Endothelial cell of umbilical vein (primary cell): ENCODE results near the gene GNAL. TPM values are rescaled to one million over a fixed set of nuclear protein-coding genes. Genes with fewer than 3 reads are reported as not detected.

Source experiments
- BruUV-seq: library from RNA; stranded (reverse); fragments of 400-500 nt; replicated peaks from 2 replicates; lab custom pipeline; 2021; lab: Mats Ljungman, UMichigan
- CTCF ChIA-PET: fragments of 300-600, 350-600 bp; sonication (Branson Sonifier 250); formaldehyde crosslinking; loops from one replicate; lab custom pipeline; 2021; ENCODE audit warnings: antibody characterized with exemption, inconsistent platforms; lab: Charles Lee
- POLR2A ChIA-PET: fragments of 300-600, 350-600 bp; sonication (Branson Sonifier 250); formaldehyde crosslinking; loops from one replicate; lab custom pipeline; 2021; ENCODE audit warnings: antibody characterized with exemption, inconsistent platforms; lab: Charles Lee
- DNase-seq: peaks from one replicate; pipeline ENCODE4 v3.0.0-alpha.2; 2011; ENCODE audit warnings: low read depth, low spot score
- FAIRE-seq: peaks from 2 replicates; lab custom pipeline; 2011; peaks lifted over from hg19 to GRCh38; lab: Jason Lieb, UNC
- H2AFZ ChIP-seq: 2 replicates; pipeline ENCODE4 v1.6.0; 2012; ENCODE audit warnings: low read depth, low read length, control low read depth, inconsistent platforms
- H3K27ac ChIP-seq: 2 replicates; pipeline ENCODE4 v1.5.1; 2011; ENCODE audit warnings: low read depth, mild to moderate bottlenecking, control low read depth, low read length, moderate library complexity; ENCODE audit not compliant: insufficient read depth
- H3K27me3 ChIP-seq, 2 experiments: 2 replicates each; pipeline versions ENCODE4 v1.6.0 to v1.6.1; 2011; ENCODE audit warnings: low read length in 2 of 2, mixed read lengths in 1 of 2; ENCODE audit not compliant: control insufficient read depth in 2 of 2, insufficient read depth in 2 of 2
- H3K36me3 ChIP-seq, 2 experiments: 2 replicates in 1 of 2; 3 replicates in 1 of 2; pipeline ENCODE4 v1.5.1; 2011; ENCODE audit warnings: low read length in 2 of 2, mild to moderate bottlenecking in 1 of 2, moderate library complexity in 1 of 2; ENCODE audit not compliant: control insufficient read depth in 2 of 2, insufficient read depth in 2 of 2; ENCODE audit errors: extremely low read depth in 1 of 2
- H3K4me1 ChIP-seq: 3 replicates; pipeline ENCODE4 v1.5.1; 2011; ENCODE audit warnings: mild to moderate bottlenecking, low read length; ENCODE audit not compliant: control insufficient read depth, insufficient read depth; ENCODE audit errors: extremely low read depth
- H3K4me2 ChIP-seq: 2 replicates; pipeline ENCODE4 v1.6.1; 2011; ENCODE audit warnings: low read length, control low read depth, mixed read lengths; ENCODE audit not compliant: insufficient read depth
- H3K4me3 ChIP-seq, 3 experiments: fragments of 200-600 bp in 1 of 3; sonication (generic), shearing (Covaris generic) in 1 of 3; replicated peaks in 1 of 3; 2 replicates each; pipeline ENCODE4 v1.5.1; 2011 to 2016; ENCODE audit warnings: control low read depth in 3 of 3, low read length in 3 of 3, mild to moderate bottlenecking in 2 of 3, inconsistent platforms in 1 of 3, low read depth in 1 of 3, moderate library complexity in 1 of 3; ENCODE audit not compliant: insufficient read depth in 1 of 3
- H3K79me2 ChIP-seq: 2 replicates; pipeline ENCODE4 v1.6.0; 2012; ENCODE audit warnings: low read length, inconsistent platforms; ENCODE audit not compliant: control insufficient read depth, insufficient read depth
- H3K9ac ChIP-seq: replicated peaks from 2 replicates; pipeline ENCODE3; 2011; ENCODE audit warnings: low read length, control low read depth; ENCODE audit not compliant: insufficient read depth; ENCODE audit errors: extremely low read depth
- H3K9me1 ChIP-seq: replicated peaks from 3 replicates; pipeline ENCODE4 v1.6.0; 2011; ENCODE audit warnings: mild to moderate bottlenecking, low read length; ENCODE audit not compliant: control insufficient read depth, insufficient read depth; ENCODE audit errors: extremely low read depth
- H3K9me3 ChIP-seq: replicated peaks from 2 replicates; pipeline ENCODE4 v1.5.1; 2012; ENCODE audit warnings: low read length, inconsistent platforms; ENCODE audit not compliant: control insufficient read depth, insufficient read depth
- H4K20me1 ChIP-seq: replicated peaks from 2 replicates; pipeline ENCODE3; 2011; ENCODE audit warnings: mild to moderate bottlenecking, low read length; ENCODE audit not compliant: control insufficient read depth, insufficient read depth; ENCODE audit errors: extremely low read depth
- CTCF ChIP-seq, 2 donors: IDR thresholded peaks; 1 replicate in 1 of 2; 2 replicates in 1 of 2; pipeline ENCODE4 v1.5.1; 2011; ENCODE audit warnings: low read length in 2 of 2, mild to moderate bottlenecking in 2 of 2, moderate library complexity in 2 of 2, control low read depth in 1 of 2, inconsistent platforms in 1 of 2, low read depth in 1 of 2; ENCODE audit not compliant: insufficient read depth in 1 of 2; ENCODE audit errors: extremely low read depth in 1 of 2
- EZH2 ChIP-seq: IDR thresholded peaks from 2 replicates; pipeline ENCODE4 v1.6.1; 2012; ENCODE audit warnings: borderline replicate concordance, low read depth, mild to moderate bottlenecking, moderate library complexity, low read length, inconsistent platforms; ENCODE audit not compliant: severe bottlenecking
- FOS ChIP-seq: IDR thresholded peaks from 2 replicates; pipeline ENCODE4 v1.6.1; 2011; ENCODE audit warnings: mild to moderate bottlenecking, low read length, moderate library complexity, borderline replicate concordance; ENCODE audit not compliant: insufficient read depth
- GATA2 ChIP-seq: IDR thresholded peaks from 2 replicates; pipeline ENCODE4 v1.7.0; 2011; ENCODE audit warnings: low read depth, mild to moderate bottlenecking, moderate library complexity, mixed read lengths, low read length; ENCODE audit not compliant: insufficient read length, insufficient read depth
- JUN ChIP-seq: IDR thresholded peaks from 2 replicates; pipeline ENCODE4 v1.6.1; 2011; ENCODE audit warnings: borderline replicate concordance, low read depth; ENCODE audit not compliant: insufficient read length, insufficient read depth
- MAX ChIP-seq: IDR thresholded peaks from 2 replicates; pipeline ENCODE4 v1.6.1; 2011; ENCODE audit not compliant: insufficient read depth, insufficient read length
- MYC ChIP-seq: IDR thresholded peaks from one replicate; pipeline ENCODE4 v1.6.1; 2011; ENCODE audit warnings: mild to moderate bottlenecking, low read depth, low read length
- POLR2A ChIP-seq: IDR thresholded peaks from 2 replicates; pipeline ENCODE4 v1.6.1; 2012; ENCODE audit warnings: low read depth, mild to moderate bottlenecking, control low read depth, low read length
- POLR2AphosphoS5 ChIP-seq: IDR thresholded peaks from 2 replicates; pipeline ENCODE4 v1.6.1; 2012; ENCODE audit warnings: low read depth, mild to moderate bottlenecking, control low read depth, low read length, moderate library complexity; ENCODE audit not compliant: insufficient read depth
- dilution Hi-C: fragments of 300-500 bp; cut with MboI; formaldehyde crosslinking; loops from one replicate; pipeline ENCODE4 v1.15.0; 2019; ENCODE audit warnings: low sequenced_read_pairs; ENCODE audit not compliant: extremely low pct_ligation_motif_present
- intact Hi-C: fragments of 100-400 bp; cut with micrococcal nuclease; formaldehyde crosslinking; loops from one replicate; pipeline ENCODE4 v1.10.0; 2022
- polyA plus RNA-seq, 4 experiments: library from polyadenylated mRNA; depleted of rRNA in 3 of 4; stranded (reverse) in 3 of 4; unstranded in 1 of 4; fragments of >200 nt; gene quantifications; 2 replicates each; pipeline versions ENCODE4 v1.2.1 to v1.2.3, GENCODE V29; 2011 to 2012; ENCODE audit warnings: missing spikeins in 1 of 4
- total RNA-seq: library from RNA; stranded (reverse); gene quantifications from 2 replicates; pipeline ENCODE4 v1.2.3, GENCODE V29; 2021

The GNAL gene
- total and polyA plus RNA-seq, 2 donors (not counting 3 experiments of a cell fraction or from before 2014, with no cell fraction given) = 0.07 to 0.73 TPM

GRCh38 chr18:11791131-11791530 is 102.1 kb downstream of the GNAL start:
- DNase-seq (no peak), FAIRE-seq (no peak)
- no TSS peak for BruUV-seq
- Histone ChIP-seq H3K79me2 (no peaks in the 10 kb centered on the region), H2AFZ (no peak overlapping the region), H4K20me1 (no peaks in the 10 kb centered on the region), H3K27me3 (peaks cover 0 to 4% of the 10 kb centered on the region in 2 experiments), H3K4me1 (no peaks in the 10 kb centered on the region), H3K4me2 (no peak overlapping the region), H3K36me3 (no peaks in the 10 kb centered on the region), H3K9me3 (no peaks in the 10 kb centered on the region), H3K9ac (no peak overlapping the region), H3K9me1 (no peaks in the 10 kb centered on the region), H3K27ac (no peak overlapping the region), H3K4me3 (no peak overlapping the region)
- TF ChIP-seq JUN (no peak), FOS (no peak), EZH2 (no peak), MYC (no peak), CTCF (IDR thresholded peaks at IDR 0.05; ENCODE audit: extremely low read depth in 1 of 2, insufficient read depth in 1 of 2, low read depth in 1 of 2, low read length in 2 of 2) (no peak), POLR2A (no peak), GATA2 (no peak), POLR2AphosphoS5 (no peak), MAX (no peak)
- POLR2A ChIA-PET = no interaction called here
- intact Hi-C loops (no loop called here), dilution Hi-C loops (no loop called here)
- CTCF ChIA-PET = no interaction called here
